GM18502 (cell line): ENCODE results near the gene PRDM16.
"Not testable (repeated sequence)": the region's sequence is repeated elsewhere in the genome, so short reads cannot be mapped to it uniquely, and the experiment has no call there.

ENCODE experiments used
- ATAC-seq: cut with Tn5 transposase; IDR thresholded peaks from one replicate; pipeline ENCODE4 v1.9.1; 2021; ENCODE audit warnings: mild to moderate bottlenecking; ENCODE audit not compliant: unreplicated experiment, poor library complexity

Gene PRDM16

GRCh38 chr1:3078430-3078861 is 9.4 kb downstream of the PRDM16 start:
- ATAC-seq = no peak

- no peak for ATAC-seq
These were observed 9.9 kb downstream of the PRDM16 start for GRCh38 chr1:3078871-3079270.

- no peak for ATAC-seq
These were observed 10.5 kb downstream of the PRDM16 start for GRCh38 chr1:3079381-3080052.

- ATAC-seq = no peak
These were observed 11.3 kb downstream of the PRDM16 start for GRCh38 chr1:3080053-3080955.

GRCh38 chr1:3081171-3081683 is 12.2 kb downstream of the PRDM16 start:
- ATAC-seq = no peak

- ATAC-seq = no peak
These were observed 13.0 kb downstream of the PRDM16 start for GRCh38 chr1:3082051-3082450.

GRCh38 chr1:3082571-3083516 is 13.8 kb downstream of the PRDM16 start:
- ATAC-seq = no peak

- no peak for ATAC-seq
These were observed 15.2 kb downstream of the PRDM16 start for GRCh38 chr1:3084154-3084553.

- no peak for ATAC-seq
These were observed 15.7 kb downstream of the PRDM16 start for GRCh38 chr1:3084726-3085125.

- ATAC-seq = no peak
These were observed 16.7 kb downstream of the PRDM16 start for GRCh38 chr1:3085721-3086120.

GRCh38 chr1:3086272-3086974 is 17.4 kb downstream of the PRDM16 start:
- no peak for ATAC-seq

GRCh38 chr1:3087049-3087448 is 18.0 kb downstream of the PRDM16 start:
- no peak for ATAC-seq

- ATAC-seq = not testable (repeated sequence)
These were observed 19.1 kb downstream of the PRDM16 start for GRCh38 chr1:3087946-3088668.

GRCh38 chr1:3089490-3089889 is 20.5 kb downstream of the PRDM16 start:
- ATAC-seq = no peak

GRCh38 chr1:3091334-3091733 is 22.3 kb downstream of the PRDM16 start:
- no peak for ATAC-seq

GRCh38 chr1:3092530-3092929 is 23.5 kb downstream of the PRDM16 start:
- no peak for ATAC-seq

GRCh38 chr1:3093898-3094626 is 25.1 kb downstream of the PRDM16 start:
- no peak for ATAC-seq
